OCI-LY3 (cell line): ENCODE results near the gene OAF.

Experiments
- H2AFZ ChIP-seq: fragments of 200-600, 300-600 bp; shearing (Covaris generic); 2 replicates; pipeline ENCODE4 v1.6.0; 2014; ENCODE audit warnings: antibody characterized with exemption, low read depth, low read length
- H3K27ac ChIP-seq: fragments of 200-600, 300-600 bp; sonication (generic); 2 replicates; pipeline ENCODE4 v1.5.1; 2014; ENCODE audit warnings: mild to moderate bottlenecking, low read length, moderate library complexity, mixed read lengths
- H3K27me3 ChIP-seq: fragments of 200-600, 300-600 bp; sonication (generic); 2 replicates; pipeline ENCODE4 v1.6.1; 2014; ENCODE audit warnings: low read depth, low read length, mixed read lengths
- H3K36me3 ChIP-seq: fragments of 200-600, 300-600 bp; sonication (generic); replicated peaks from 2 replicates; pipeline ENCODE3; 2014; ENCODE audit warnings: low read depth, low read length, mixed read lengths
- H3K4me1 ChIP-seq: fragments of 300-600, 200-600 bp; sonication (generic); 2 replicates; pipeline ENCODE4 v1.6.1; 2014; ENCODE audit warnings: low read length, mixed read lengths
- H3K4me2 ChIP-seq: fragments of 200-600, 300-600 bp; sonication (generic); 2 replicates; pipeline ENCODE4 v1.6.1; 2014; ENCODE audit warnings: low read length, mixed read lengths
- H3K4me3 ChIP-seq: fragments of 300-600, 200-600 bp; sonication (generic); 2 replicates; pipeline ENCODE4 v1.5.1; 2014; ENCODE audit warnings: antibody characterized with exemption, mild to moderate bottlenecking, low read length, moderate library complexity
- H3K79me2 ChIP-seq: fragments of 300-600, 200-600 bp; shearing (Covaris generic); 2 replicates; pipeline ENCODE4 v1.6.1; 2014; ENCODE audit warnings: mild to moderate bottlenecking, low read length, mixed read lengths
- H3K9ac ChIP-seq: fragments of 300-600, 200-600 bp; shearing (Covaris generic); 2 replicates; pipeline ENCODE4 v1.6.0; 2014; ENCODE audit warnings: mild to moderate bottlenecking, low read length, moderate library complexity
- H3K9me3 ChIP-seq: fragments of 200-600, 300-600 bp; shearing (Covaris generic); 2 replicates; pipeline ENCODE4 v1.6.1; 2014; ENCODE audit warnings: low read length, mixed read lengths; ENCODE audit not compliant: insufficient read depth
- H4K20me1 ChIP-seq: fragments of 200-600, 300-600 bp; sonication (generic); 2 replicates; pipeline ENCODE4 v1.6.1; 2016; ENCODE audit warnings: low read length, mixed read lengths; ENCODE audit not compliant: insufficient read depth
- CTCF ChIP-seq: fragments of 200-600, 300-600 bp; sonication (generic); IDR thresholded peaks from 2 replicates; pipeline ENCODE4 v1.5.1; 2014; ENCODE audit warnings: antibody characterized with exemption, low read length, low read depth
- EZH2phosphoT487 ChIP-seq: fragments of 200-600 bp; shearing (Covaris generic); IDR thresholded peaks from 2 replicates; pipeline ENCODE4 v1.6.1; 2018; ENCODE audit warnings: antibody characterized with exemption, mixed run types, low read depth

OAF gene

GRCh38 chr11:120205596-120206161 lies 5.2 kb upstream of the OAF start:
- no peaks in the 10 kb centered on the region for H4K20me1 ChIP-seq
- H3K27me3 ChIP-seq: peaks cover 22% of the 10 kb centered on the region; the same call in 1 of the 2 replicates
- H3K79me2 ChIP-seq: no peaks in the 10 kb centered on the region
- TF ChIP-seq EZH2phosphoT487: no peak
- TF ChIP-seq CTCF: no peak
- peaks cover 8% of the 10 kb centered on the region for H3K4me1 ChIP-seq
- no peak overlapping the region for H3K27ac ChIP-seq
- H3K4me2 ChIP-seq: no peak overlapping the region
- no peak overlapping the region for H3K9ac ChIP-seq
- H3K9me3 ChIP-seq: no peaks in the 10 kb centered on the region
- H3K36me3 ChIP-seq: no peaks in the 10 kb centered on the region
- H2AFZ ChIP-seq: no peak overlapping the region
- no peak overlapping the region for H3K4me3 ChIP-seq

- Histone ChIP-seq H3K9ac (no peak overlapping the region), H2AFZ (no peak overlapping the region), H3K27me3 (peaks cover 9% of the 10 kb centered on the region; the same call in 1 of the 2 replicates), H4K20me1 (no peaks in the 10 kb centered on the region), H3K4me2 (no peak overlapping the region), H3K4me1 (peaks cover 13% of the 10 kb centered on the region), H3K9me3 (no peaks in the 10 kb centered on the region), H3K27ac (no peak overlapping the region), H3K36me3 (no peaks in the 10 kb centered on the region), H3K79me2 (no peaks in the 10 kb centered on the region), H3K4me3 (no peak overlapping the region)
- TF ChIP-seq EZH2phosphoT487 (no peak), CTCF (no peak)
Measured at GRCh38 chr11:120207512-120207911, 3.3 kb upstream of the OAF start.

- peaks cover 9% of the 10 kb centered on the region; the same call in 1 of the 2 replicates for H3K27me3 ChIP-seq
- no peak overlapping the region for H3K27ac ChIP-seq
- H3K9ac ChIP-seq: no peak overlapping the region
- H3K79me2 ChIP-seq: no peaks in the 10 kb centered on the region
- no peaks in the 10 kb centered on the region for H3K9me3 ChIP-seq
- H4K20me1 ChIP-seq: no peaks in the 10 kb centered on the region
- no peak overlapping the region for H3K4me2 ChIP-seq
- no peak for TF ChIP-seq EZH2phosphoT487
- no peak for TF ChIP-seq CTCF
- H3K4me1 ChIP-seq: peaks cover 13% of the 10 kb centered on the region
- no peak overlapping the region for H2AFZ ChIP-seq
- H3K4me3 ChIP-seq: no peak overlapping the region
- no peaks in the 10 kb centered on the region for H3K36me3 ChIP-seq
Measured at GRCh38 chr11:120208001-120208441, 2.8 kb upstream of the OAF start.

- peaks cover 9% of the 10 kb centered on the region; the same call in 1 of the 2 replicates for H3K27me3 ChIP-seq
Measured at GRCh38 chr11:120208777-120209176, 2.1 kb upstream of the OAF start.

More at GRCh38 chr11:120208777-120209176, 2.1 kb upstream of the OAF start:
- Histone ChIP-seq H2AFZ (no peak overlapping the region), H3K79me2 (no peaks in the 10 kb centered on the region), H3K9ac (no peak overlapping the region), H3K27ac (no peak overlapping the region), H3K36me3 (no peaks in the 10 kb centered on the region), H3K4me2 (no peak overlapping the region), H3K9me3 (no peaks in the 10 kb centered on the region), H3K4me1 (peaks cover 13% of the 10 kb centered on the region), H4K20me1 (no peaks in the 10 kb centered on the region), H3K4me3 (no peak overlapping the region)
- TF ChIP-seq CTCF (no peak), EZH2phosphoT487 (no peak)
